Measurements from ENCODE around the gene ENOSF1.
"Not testable (repeated sequence)": the region's sequence is repeated elsewhere in the genome, so short reads cannot be mapped to it uniquely, and the experiment has no call there.

ENOSF1 gene, protein sequence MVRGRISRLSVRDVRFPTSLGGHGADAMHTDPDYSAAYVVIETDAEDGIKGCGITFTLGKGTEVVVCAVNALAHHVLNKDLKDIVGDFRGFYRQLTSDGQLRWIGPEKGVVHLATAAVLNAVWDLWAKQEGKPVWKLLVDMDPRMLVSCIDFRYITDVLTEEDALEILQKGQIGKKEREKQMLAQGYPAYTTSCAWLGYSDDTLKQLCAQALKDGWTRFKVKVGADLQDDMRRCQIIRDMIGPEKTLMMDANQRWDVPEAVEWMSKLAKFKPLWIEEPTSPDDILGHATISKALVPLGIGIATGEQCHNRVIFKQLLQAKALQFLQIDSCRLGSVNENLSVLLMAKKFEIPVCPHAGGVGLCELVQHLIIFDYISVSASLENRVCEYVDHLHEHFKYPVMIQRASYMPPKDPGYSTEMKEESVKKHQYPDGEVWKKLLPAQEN

DNA sequence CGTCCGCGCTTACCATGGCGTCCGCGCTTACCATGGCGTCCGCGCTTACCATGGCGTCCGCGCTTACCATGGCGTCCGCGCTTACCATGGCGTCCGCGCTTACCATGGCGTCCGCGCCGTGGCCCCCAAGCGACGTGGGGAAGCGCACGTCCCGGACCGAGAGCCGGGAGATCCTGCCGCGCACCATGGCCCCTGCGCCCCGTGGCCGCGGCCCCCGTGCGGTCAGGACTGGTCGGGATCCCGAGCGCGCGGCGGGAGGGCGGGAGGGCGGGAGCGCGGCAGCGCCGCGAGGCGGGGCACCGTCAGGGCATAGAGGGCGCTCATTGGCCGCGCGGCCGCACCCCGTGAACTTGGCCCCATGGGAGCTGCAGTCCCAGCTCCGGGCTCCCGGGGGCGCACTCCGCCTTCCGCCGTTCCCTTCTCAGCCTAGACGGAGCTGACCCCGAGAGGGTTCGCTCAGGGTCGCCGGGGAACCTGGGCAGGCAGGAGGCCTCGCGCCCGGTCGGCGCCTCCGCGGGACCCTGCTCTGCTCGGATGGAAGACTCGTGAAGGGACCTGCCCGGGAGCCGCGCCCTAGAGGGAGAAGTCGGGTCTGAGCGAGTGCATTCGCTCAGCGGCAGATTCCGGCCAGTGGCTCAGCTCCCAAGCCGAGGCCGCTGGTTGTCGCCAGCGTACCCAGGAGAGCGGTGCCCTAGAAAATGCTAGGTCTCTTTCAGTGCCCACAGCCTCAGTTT is at the start of gene ENOSF1:
Gene ENOSF1, minus strand, starts transcription at position 230 of the 734 bp plus-strand sequence. Its CDS starts 43 bp downstream, at position 187.
- peak; percentile 98 for DNase-seq

DNA sequence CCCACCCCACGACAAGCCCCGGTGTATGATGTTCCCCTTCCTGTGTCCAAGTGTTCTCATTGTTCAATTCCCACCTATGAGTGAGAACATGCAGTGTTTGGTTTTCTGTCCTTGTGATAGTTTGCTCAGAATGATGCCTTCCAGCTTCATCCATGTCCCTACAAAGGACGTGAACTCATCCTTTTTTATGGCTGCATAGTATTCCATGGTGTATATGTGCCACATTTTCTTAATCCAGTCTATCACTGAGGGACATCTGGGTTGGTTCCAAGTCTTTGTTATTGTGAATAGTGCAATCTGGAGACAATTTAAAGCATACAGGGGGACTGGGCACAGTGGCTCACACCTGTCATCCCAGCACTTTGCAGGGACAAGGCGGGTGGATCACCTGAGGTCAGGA is 47.4 kb upstream of the ENOSF1 start:
- not testable (repeated sequence) for DNase-seq

DNA sequence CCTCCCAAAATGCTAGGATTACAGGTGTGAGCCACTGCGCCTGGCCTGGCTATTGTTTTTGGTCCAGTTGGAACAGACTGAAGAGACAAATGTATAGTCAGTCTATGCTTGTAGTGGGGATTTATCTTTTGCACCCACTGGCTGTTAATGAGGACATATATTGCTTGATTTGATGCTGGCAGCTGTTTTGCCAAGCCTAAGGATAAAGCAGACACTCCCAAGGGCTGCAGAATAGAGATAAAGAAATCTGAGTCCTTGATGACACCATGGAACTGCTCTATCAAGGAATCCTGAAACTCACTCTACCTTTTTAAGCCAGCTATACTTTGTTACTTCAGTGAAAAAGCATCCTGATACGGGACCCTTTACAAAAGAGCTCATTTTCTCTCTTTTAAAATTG is 43.1 kb upstream of the ENOSF1 start:
- DNase-seq, result no peak

DNA sequence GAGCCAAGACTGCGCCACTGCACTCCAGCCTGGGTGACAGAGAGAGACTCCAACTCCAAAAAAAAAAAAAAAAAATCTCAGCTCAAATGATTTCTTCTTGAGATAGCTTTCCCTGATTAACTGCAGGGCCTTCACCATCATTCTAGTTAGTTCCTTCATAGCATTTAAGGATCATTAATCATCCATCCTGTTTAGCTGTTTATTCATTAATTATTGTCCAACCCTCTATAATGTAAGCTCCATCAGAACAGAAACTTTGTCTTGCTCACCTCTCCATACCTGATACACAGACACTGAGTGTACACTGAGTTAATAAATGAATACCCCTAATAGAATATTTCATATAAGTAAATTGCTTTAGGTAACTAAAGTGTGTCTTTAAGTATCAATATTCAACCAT is 42.2 kb upstream of the ENOSF1 start:
- no peak for DNase-seq

DNA sequence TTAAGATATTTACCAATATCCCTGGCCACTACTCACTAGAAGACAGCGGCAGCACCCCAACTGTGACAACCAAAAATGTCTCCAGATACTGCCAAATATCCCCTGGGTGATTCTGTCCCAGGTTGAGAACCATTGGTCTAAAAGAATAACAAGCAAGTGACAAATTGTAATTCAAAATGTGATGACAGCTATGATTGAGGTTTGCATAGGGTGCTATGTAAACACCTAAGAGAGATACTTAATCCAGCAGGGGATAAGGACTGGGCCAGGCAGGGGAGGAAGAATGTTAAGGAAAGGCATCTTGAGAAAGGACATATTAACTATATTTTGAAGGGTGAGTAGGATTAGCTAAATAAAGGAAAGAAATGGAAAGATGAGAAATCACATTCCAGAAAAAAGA is 38.0 kb upstream of the ENOSF1 start:
- no peak for DNase-seq

DNA sequence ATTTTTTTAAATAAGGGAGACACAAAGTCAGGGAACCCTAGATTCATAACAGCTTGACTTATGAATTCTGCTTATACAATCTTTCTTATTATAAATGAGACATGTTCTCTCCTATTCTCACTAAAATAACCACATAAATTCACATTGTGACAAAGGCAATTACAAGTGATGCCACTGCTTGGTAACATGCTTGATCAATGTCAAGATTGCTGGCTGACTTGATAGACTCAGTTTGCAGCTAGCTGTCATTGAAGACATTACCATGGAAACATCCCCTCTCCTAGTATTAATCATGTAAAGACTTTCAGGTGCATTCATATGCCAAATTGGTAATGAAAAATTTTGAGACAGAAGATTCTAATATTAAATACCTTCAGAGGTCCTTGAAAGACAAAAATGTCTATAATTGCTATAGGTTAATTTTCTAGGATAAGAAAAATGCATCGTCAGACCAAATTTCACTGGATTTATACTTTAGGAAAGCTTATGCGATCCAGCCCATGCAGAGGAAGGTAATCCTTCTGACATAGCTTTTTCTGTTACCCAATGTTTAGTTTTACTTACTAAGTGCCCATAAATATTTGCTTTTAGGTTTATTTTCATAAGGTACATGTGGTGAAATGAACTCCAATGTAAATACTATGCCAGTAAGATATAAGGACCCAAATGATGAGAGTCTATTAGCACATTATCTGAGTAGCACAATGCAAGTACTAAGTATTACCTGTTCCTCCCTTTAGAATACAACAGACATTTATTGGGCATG is 32.6 kb upstream of the ENOSF1 start:
- DNase-seq, result no peak

DNA sequence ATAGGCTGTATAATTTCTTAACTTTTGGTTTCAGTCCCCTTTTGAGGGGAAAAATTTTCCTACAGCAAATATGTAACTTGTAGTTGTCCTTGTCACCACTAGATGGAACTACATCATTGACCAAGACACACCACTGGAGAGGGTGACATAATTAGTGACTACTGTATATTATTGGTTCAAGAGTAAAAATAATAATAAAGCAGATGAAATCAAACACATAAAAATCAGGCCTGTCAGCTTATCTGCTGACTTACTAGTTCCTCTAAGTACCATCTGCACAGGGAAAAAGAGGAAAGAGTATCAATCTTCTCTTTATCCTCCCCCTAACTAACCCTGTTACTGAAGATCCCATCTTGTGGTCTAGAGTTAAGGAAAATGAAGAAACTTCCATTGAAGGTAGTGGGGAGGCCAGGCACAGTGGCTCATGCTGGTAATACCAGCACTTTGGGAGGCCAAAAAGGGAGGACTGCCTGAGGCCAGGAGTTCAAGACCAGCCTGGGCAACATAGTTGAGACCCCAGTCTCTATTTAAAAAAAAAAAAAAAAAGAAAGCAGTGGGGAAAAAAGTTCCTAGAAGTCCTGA is 29.6 kb upstream of the ENOSF1 start:
- DNase-seq, result peak; percentile 63

DNA sequence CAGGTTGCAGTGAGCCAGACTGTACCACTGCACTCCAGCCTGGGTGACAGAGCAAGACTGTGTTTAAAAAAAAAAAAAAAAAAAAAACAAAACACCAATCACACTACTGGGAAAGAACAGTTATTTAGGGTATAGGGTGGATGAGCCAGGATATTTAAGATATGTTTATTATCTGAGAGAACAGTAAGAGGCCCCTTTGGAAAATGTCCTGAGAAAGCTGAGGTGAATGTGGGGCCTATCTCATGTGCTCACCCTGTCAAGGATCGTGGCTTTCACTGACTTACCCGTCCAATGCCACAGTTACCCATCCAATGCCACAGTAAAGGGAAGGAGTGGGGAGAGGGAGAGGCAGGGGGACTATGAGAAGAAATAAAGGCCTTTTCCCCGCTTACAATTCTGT is 19.9 kb upstream of the ENOSF1 start:
- no peak for DNase-seq

DNA sequence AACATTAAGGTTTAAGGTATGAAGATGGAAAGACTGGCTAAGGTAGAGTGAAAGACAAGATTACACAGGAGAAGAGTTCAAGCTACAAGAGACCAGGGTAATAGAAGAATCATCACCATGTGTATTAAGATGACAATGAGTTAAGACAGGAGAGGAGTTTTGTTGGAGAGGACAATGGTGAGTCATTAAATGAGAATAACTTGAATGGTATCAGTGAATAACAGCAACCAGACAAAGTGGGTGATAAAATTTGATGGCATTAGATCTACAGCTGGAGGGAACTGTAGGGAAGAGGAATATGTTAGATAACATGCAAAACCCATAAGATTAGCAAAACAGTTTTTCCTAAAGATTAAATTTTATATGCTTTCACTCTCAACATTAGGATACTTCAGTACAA is 18.8 kb upstream of the ENOSF1 start:
- no peak for DNase-seq

DNA sequence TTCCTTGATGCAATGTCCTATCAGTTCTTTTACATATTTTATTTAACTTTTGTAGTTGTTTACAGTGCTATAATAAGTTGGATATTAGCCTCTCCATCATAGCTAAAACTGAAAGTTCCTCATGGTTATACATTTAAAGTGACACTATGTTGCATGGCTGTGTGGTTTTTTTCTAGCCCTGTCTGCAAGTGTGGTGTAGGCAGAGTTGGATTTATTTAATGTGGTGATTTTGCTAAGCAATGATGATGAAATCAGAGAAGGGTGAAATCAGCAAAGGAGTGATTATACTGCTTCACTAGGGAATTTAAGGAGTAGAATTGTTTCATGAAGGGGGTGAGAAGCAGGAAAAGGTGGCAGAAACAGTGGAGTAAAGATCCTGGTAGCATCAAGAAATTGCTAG is 18.3 kb upstream of the ENOSF1 start:
- DNase-seq, result no peak

DNA sequence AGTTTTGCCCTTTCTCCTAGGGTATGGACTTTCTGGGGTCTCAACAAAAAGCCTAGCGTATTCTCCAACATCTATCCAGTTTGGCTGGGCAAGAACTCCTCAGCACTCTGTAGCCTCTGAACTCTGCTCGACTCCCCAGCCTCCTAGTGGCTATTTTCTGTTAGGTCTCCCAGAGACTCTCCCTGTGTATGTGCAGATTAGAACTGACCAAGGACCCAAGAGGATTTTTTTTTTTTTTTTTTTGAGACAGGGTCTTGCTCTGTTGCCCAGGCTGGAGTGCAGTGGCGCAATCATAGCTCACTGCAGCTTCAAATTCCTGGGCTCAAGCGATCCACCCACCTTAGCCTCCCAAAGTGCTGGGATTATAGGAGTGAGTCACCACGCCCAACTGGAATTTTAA is 17.7 kb upstream of the ENOSF1 start:
- DNase-seq, result peak; percentile 10

DNA sequence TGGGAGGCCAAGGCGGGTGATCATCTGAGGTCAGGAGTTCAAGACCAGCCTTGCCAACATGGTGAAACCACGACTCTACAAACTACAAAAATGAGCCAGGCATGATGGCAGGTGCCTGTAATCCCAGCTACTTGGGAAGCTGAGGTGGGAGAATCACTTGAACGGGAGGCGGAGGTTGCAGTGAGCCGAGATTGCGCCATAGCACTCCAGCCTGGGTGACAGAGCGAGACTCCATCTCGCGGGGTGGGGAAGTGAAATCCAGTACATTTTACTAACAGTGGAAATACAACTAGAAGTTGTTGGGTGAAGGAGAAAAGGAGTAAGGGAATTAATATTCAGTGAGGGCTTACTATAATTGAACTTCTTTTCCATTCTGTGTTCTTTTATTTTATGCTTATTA is 13.2 kb upstream of the ENOSF1 start:
- no peak for DNase-seq

DNA sequence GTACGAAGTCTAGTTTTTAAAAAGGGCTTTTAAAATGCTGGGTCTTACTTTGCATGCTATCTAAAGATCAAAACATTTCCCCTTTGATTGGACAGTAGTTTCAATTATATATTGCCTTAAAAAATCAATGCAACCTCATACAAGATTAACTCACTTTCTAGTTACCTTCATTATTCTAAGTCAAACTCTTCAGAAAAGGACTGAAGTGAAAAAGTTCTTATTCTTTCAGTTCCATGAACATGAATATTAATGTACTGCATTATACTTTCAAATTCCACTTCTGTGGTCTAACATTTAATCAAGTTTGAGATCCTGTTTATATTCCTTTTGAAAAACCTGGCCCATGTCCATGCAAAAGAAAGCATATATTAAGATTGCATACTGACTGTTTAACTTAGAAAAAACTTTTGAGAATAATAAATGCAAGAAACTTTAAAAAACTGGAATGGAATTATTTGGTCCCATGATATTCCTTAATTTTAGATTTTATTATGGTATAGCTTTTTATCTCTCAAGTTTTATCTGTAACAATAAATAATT is 11.2 kb upstream of the ENOSF1 start:
- DNase-seq, result no peak

DNA sequence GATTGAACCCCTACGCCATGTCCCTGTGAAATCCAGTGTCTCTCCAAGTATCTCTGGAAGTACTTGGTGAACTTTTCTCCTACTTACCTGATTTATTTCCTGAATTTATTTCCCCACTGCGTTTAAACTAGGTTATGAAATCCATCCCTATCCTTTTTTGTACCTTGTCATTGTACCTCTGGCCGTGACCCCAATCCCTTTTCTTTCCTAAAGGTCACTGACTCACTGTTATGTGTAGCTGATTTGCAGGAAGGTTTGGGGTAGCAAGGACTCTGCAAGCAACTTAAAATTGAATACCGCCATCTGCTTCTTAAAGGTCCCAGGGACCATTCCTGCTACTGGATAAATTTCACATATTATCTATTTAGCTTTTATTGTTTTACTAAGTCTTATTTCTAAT is 4.6 kb upstream of the ENOSF1 start:
- no peak for DNase-seq

DNA sequence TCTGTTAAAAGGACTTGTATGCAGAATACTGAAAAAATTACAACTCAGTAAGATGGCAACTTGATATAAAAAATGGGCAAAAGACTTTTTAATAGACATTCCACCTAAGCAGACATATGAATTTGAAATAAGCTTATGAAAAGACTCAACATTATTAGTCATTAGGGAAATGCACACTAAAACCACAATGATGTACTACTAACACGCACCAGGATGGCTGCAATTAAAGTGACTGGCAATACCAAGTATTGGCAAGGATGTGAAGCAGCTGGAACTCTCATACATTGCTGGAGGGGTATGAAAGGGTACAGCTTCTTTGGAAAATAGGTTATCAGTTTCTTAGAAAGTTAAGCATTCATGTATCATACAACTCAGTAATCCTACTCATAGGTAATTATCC is 3.2 kb upstream of the ENOSF1 start:
- no peak for DNase-seq

DNA sequence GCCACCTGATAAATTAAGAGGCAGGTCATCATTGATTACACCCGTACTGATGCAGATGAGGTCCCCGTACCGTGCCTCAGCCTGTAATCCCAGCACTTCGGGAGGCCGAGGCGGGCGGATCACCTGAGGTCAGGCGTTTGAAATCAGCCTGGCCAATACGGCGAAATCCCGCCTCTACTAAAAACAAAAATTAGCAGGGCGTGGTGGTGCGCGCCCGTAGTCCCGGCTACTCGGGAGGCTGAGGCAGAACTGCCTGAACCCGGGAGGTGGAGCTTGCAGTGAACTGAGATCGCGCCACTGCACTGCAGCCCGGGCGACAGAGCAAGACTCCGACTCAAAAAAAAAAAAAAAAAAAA is 683 bp upstream of the ENOSF1 start:
- peak; percentile 79 for DNase-seq

DNA sequence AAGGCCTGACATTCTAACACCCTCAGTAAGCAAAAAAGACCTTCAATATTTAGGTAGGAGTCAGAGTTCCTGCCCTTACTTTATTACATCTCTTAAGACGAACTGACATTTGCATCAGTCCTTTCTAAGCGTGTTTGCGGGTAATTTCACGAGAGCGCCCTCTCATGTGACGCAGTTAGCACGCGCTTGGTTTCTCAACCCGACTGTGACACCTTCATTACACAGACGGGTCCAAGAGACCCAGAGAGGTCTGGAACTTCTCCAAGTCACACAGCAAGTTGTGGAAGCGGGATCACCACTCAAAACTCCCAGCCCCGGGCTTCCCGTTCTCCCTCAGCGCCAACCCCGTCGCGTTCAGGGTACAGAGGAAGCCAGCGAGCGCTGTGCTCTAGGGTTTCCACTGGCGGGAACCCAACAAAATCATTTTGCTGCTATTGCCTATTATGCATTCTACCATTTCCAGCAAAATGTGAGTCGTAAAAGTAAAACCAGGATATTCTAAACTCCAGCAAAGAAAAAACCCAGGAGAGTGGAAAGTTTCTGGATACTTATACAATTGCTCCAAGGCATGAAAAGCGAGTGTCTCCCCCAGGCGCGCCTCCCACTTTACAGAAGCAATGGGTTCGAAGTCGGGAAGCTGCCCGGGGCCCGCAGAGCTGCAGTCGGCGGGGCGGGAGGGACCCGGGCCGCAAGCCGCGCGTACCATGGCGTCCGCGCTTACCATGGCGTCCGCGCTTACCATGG is 601 bp downstream of the ENOSF1 start:
- DNase-seq, result peak; percentile 69

DNA sequence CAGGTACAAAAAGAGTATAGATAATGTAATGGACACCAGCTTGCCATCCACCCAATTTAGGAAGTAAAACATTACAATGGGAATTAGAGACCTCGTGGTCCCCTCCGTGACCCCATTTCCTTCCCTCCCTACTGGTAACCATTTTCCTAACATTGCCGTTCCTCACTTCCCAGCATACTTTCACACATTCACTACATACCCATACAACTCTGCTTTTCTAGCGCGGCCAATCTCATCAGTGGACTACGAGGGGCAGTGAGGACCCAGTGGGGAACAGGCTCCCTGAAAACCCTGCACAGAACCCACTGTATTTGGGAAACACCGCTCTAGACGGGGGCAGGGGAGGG is 1.1 kb downstream of the ENOSF1 start:
- no peak for DNase-seq

DNA sequence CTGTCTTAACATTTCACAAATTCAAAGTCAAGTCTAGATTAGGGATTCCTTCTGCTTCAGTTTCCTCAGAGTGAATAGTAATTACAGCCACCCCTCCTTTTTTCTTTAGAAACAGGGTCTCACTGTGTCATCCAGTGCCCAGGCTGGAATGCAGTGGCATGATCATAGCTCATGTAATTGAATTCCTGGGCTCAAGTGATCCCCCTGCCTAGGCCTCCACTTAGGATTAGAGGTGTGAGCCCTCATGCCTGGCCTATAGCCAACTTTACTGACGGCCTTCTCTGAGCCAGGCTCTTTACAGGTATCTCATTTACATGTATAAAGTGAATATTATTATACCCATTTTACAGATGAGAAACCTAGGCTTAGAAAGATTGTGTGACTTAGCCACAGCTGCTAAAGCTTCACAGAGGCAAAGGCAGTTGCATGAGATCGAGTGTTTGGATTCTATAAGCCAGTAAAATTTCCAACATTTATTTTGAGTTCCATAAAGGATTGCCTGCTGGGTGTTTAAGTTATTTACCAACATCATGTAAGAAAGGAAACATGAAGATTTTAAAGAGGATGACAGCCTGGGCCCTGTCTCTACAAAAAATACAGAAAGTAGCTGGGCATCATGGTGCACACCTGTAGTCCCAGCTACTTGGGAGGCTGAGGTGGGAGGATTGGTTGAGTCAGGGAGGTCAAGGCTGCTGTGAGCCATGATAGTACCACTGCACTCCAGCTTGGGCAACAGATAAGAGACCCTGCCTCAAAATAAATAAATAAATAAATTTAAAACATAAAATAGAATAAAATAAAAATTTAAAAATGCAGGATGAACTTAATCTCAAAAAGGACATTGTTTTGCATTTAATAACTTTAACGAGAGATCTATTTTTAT is 1.8 kb downstream of the ENOSF1 start:
- no peak for DNase-seq

DNA sequence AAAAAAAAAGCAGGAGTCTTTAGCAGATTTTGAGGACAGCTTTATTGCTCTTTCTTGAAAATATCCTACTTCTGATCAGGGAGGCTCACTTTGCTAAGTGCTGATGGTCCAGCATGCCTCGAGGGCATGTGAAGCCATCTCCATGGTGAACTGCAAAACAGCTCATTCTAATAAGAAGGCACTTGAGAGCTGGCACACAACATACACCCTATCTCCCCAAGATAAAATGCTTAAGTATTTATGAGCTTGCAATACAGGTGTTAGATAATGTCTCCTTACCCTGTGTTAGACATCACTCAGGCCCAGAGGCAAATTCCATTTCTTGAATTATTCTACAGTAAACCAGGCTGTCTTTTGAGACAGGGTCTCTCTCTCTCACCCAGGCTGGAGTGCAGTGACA is 2.7 kb downstream of the ENOSF1 start:
- DNase-seq, result no peak

DNA sequence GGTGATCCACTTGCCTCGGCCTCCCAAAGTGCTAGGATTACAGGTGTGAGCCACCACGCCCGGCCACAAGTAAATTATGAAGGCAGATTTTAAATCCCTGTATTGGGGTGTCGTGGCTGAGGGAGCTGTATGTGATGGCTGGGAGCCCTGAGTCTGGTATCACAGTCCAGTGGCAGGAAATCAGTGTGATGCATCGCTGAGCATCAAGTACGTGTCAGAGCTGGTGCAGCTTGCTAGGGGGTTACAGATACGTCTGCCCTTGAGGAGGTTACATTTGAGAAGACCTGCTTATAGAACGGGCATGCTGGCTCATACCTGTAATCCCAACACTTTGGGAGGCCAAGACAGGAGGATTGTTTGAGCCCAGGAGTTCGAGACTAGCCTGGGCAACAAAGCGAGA is 4.3 kb downstream of the ENOSF1 start:
- DNase-seq, result no peak
